Activated CD4-positive, alpha-beta T cell treated with anti-CD3 and anti-CD28 coated beads for 48 hours (primary cell): Measurements from ENCODE around the gene PRDM11.
"Not testable (repeated sequence)": the region's sequence is repeated elsewhere in the genome, so short reads cannot be mapped to it uniquely, and the experiment has no call there.

Experiments
- DNase-seq: peaks from one replicate; pipeline ENCODE4 v3.0.0-alpha.2; 2020

The PRDM11 gene

GRCh38 chr11:45238724-45239123 lies 92.3 kb downstream of the PRDM11 start:
- no peak for DNase-seq

DNA sequence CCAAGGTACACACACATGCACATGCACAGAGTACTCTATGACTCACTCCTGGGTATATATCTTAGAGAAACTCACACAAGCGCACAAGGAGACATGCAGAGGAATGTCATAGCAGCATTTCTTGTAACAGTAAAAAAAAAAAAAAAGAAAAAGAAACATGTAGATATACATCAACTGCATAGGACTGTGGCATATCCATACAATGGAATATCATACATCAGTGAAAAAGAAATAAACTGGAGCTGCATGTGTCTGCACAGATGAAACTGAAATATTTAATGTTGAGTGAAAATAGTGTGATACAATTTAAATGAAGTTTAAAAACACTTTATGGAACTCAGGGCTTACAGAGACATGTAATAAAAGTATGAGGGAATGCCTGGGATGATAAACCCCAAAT lies 93.3 kb downstream of the PRDM11 start:
- no peak for DNase-seq

GRCh38 chr11:45243967-45244366 lies 97.5 kb downstream of the PRDM11 start:
- DNase-seq, result no peak

- no peak for DNase-seq
These were observed 99.0 kb downstream of the PRDM11 start for GRCh38 chr11:45245218-45246045.

DNA sequence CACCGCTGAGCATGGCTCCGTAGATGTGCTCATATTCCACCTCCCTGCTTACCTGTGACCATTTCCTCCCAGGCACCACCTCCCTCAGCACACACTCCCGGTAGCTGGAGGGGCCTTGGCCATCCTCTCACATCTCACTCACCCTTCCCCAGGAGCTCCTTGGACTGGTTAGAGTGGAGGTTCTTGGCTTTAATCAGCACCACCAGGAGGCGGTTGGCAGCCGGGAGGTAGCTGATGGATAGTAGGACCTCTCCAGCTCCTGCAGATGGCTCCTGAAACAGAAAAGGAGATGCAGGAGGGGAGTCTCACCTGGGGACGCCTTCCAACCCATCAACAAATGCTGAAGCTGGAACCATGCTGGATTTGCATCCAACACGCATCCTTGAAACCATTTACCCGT lies 99.8 kb downstream of the PRDM11 start:
- DNase-seq, result no peak

DNA sequence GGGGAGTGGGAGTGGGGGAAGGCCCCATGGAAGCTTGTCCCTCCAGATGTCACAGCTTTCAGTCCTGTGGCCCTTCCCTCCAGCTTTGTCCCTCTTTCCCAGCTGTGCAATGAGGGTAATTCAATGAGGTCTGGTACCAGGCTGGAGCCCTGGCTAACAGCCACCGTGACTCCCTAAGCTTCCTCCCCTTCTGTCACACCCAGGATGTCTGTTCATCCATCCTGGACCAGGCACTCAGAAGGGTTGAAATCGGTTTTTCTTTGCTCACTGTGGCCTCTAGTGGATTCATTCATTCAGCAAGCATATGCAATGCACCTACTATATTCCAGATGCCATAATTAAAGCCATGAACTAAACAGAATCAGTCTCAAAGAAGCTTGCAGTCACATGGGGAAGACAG lies 101.0 kb downstream of the PRDM11 start:
- DNase-seq, result no peak

- no peak for DNase-seq
These were observed 102.1 kb downstream of the PRDM11 start for GRCh38 chr11:45248501-45249011.

GRCh38 chr11:45249372-45249771 lies 102.9 kb downstream of the PRDM11 start:
- DNase-seq, result not testable (repeated sequence)

GRCh38 chr11:45250035-45250718 lies 103.7 kb downstream of the PRDM11 start:
- no peak for DNase-seq

DNA sequence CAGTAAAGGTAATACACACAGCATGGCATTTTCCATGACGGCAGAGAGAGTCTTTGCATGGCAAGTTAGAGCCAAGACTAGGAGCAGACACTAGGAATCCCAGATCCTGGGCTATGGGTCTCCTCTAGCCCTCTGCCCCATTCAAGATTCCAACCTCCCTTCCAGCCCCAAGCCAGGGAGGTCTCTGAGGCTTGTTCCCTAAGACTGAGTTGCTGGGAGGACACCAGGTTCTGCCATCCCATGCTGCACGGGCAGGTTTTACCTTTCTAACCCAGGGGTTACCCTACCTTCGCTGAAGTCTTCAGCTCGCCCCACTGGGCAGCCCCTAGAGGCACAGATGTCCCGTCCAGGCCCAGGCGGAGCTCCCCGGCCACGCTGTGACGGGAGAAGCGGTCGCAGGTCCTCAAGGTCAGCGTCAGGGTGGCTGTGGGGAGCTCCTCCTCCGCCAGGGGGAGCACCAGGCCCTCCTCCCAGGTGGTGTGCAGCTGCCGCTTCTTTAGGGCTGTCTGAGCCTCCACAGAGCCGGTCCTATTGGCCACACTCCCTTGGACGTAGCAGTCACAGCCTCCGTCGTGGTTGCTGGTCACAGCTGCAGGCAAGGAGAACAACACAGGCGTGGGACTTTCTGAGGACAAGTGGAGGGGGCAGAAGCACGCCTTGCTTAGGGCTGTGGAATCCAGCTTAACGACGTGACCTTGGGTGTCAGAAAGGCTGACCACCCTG lies 105.9 kb downstream of the PRDM11 start:
- DNase-seq, result peak; percentile 55

DNA sequence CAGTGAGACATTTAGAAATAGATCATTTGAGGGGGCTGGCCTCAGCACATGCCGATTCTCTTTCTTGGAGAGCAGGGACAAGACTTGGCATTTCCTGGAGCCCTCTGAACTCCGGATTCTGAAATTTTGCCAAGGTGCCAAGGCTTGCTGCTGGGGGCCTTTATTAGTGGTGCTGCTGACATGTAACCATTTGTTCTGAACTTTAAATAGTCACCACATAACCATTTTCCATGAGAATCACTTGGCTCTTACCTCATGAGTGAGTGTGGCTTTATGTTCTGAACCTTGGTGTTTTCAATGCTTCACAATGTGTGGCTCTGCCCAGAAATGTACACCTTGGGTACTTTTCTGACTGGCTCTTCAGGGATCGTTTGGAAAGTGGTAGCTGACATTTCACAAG lies 106.4 kb downstream of the PRDM11 start:
- DNase-seq, result no peak

DNA sequence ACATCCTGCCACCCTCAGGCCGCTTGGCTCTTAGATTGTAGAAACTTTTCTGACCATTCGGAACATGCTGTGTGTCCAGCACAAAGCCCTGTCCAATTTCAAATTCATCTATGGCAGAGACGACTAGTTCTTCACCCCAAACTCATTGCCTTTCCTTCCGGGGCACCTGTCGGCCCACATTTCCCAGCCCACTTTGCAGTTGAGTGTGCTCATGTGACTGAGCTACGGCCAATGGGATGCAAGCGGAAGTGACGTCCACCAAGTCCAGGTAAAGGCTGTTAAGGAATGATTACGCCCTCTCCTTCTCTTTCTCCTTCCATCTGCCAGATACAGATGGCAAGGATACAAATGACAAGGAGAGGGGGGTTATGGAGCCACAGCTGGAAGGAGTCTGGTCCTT lies 107.2 kb downstream of the PRDM11 start:
- DNase-seq, result no peak

DNA sequence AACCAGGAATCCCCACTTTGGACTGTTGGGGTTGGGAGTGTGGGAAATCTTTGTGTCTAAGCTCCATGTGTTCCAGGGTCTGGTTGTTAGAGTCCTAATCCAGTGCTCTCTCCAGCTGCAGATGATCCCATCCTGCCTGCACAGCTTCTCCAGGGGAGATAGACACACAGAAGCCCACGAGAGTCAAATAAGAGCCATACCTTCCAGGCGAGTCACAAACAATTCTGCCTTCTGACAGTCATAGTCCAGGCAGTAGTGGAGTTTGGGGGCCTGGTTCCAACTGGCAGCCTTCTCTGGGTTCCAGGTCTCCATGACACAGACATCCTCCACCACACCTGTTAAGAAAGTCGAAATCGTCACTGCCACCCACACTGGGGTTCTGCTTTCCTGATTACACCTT lies 107.6 kb downstream of the PRDM11 start:
- DNase-seq, result no peak

DNA sequence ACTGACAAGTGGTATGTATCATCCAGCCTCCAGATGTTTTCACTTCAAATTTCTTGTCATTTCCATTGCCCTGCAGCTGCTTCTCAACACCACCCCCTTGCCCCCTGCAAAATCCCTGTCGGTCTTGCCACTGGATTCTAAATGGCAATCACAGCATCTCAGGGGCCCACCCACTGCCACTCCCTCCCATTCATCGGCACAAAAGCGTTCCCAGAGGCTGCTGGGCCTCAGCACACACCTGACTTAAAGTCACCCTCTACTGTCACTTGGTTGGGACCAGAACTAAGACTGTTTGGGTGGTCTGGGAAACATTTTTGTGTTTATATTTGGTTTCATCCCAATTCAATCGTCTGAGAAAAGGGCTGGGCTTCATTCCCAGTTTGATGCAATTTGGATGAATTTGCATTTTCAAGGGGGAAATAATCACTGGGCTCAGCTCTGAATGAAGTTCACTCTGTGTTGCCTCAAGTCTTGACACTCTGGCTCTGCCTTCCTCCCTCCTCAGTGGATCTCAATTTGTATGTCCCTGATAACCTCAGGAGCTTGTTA lies 112.6 kb downstream of the PRDM11 start:
- no peak for DNase-seq

DNA sequence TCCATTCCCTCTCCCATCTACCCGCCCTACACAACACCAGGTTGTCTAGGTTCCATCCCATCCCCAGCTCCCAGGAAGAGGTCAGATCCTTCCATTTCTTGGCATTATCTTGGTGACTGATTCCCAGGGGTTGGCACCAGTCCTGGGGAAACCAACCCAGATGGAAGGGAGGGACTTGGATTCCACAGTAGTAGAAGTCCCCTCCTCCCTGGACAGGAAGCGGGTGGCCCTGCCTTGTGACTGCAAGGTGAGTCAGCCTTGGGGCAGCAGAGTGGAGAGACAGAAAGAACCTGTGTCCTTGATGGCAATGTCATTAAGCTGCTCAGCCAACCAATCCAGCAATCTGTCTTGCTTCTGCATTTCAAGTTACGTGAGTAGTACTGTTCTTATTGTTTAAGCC lies 113.2 kb downstream of the PRDM11 start:
- DNase-seq, result no peak

DNA sequence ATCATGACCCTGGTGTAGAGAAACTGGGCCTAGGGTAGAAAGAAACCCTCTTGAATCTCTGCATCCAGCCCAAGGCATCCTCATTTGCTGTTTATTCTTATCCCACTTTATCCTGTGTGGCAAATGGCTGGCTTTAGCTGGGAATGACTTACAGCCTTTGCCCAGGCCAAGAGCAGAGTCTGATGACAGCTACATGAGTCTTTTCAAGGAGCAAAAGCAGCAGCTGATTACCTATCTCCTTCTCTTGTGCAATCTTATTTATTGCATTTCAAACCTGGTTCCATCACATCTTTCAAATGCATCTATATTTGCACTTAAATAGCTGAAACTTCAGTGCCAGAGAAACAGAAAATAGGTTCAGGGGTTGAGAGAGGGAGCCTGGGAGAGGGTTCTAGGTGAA lies 113.6 kb downstream of the PRDM11 start:
- DNase-seq, result no peak

DNA sequence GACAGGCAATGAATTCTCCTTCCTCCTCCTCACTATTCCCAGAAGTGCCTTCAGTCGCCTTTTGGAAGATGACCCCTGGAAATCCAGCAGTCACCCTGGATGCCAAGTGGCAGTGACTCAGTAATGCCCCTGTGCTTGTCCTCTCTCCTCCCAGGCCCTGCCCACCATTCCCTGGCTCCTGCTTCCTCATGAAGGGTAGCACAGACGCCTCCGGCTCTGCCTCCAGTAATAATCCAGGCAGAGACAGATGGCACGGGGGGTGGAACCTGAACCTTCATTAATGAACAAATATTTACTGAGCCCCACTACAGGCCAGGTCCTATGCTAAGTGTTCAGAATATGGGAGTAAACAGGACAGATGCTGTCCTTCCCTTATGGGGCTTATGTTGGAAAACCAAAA lies 116.5 kb downstream of the PRDM11 start:
- DNase-seq, result no peak

GRCh38 chr11:45263773-45264172 lies 117.3 kb downstream of the PRDM11 start:
- no peak for DNase-seq

GRCh38 chr11:45264839-45265515 lies 118.5 kb downstream of the PRDM11 start:
- no peak for DNase-seq

- no peak for DNase-seq
These were observed 119.7 kb downstream of the PRDM11 start for GRCh38 chr11:45265969-45266675.

GRCh38 chr11:45266676-45267020 lies 120.2 kb downstream of the PRDM11 start:
- no peak for DNase-seq

- DNase-seq, result peak; percentile 64
These were observed 120.6 kb downstream of the PRDM11 start for GRCh38 chr11:45267052-45267451.
